Islet of Langerhans (tissue), 1 donor: ENCODE measurements around the gene SYNDIG1L.

Experiments used
- FAIRE-seq: peaks from one replicate; lab custom pipeline; 2011; peaks lifted over from hg19 to GRCh38; lab: Jason Lieb, UNC

SYNDIG1L gene

GRCh38 chr14:74358176-74358829, 67.7 kb downstream of the SYNDIG1L start:
- no peak for FAIRE-seq

- FAIRE-seq, result no peak
Measured at GRCh38 chr14:74357585-74357984, 68.4 kb downstream of the SYNDIG1L start.

- no peak for FAIRE-seq
Measured at GRCh38 chr14:74356892-74357575, 69.0 kb downstream of the SYNDIG1L start.
